ENCODE measurements around the gene BCAR3. TPM values are rescaled to one million over a fixed set of nuclear protein-coding genes. Genes with fewer than 3 reads are reported as not detected.

The BCAR3 gene
- total RNA-seq, 2 donors from 2014 or later = 32.7 to 48.7 TPM

DNA sequence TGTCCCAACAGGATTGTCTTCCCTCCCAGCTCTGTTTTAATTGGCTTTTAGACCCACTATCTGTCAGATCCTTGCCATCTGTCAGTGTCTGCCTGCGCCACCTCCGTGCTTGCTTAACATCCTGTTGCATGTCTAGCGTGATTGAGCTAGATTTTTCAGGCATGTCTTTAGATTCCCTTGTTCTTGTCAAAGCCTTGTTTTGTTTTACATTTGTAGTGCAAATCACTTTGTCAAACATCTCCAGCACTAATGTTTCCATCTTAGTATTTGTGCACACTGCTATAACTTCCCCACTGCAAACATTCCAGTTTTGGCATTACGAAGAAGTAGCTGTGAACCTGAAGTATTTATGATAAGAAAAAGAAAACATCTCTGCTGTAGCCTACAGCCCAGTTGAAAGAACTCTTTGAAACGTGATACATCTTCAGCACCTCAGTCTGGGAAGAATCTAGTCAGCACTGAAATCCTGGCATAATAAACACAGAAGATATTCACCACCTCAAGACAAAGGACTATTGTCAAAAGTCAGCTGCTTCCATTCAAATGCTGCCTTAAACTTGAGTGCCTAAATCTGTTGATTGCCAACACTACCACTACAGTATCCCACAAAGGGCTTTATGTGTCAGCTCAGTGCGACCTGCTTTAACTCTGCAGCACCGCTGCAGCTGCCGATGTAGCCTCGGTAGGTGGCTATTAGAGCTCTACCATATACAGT, 128.7 kb downstream of the BCAR3 start:
- Histone ChIP-seq H3K4me1 (ENCODE audit: control insufficient read depth, insufficient read depth, low read length) (peaks cover 15% of the 10 kb centered on the region), H3K27me3 (ENCODE audit: control insufficient read depth, insufficient read depth, low read length, poor library complexity, severe bottlenecking) (no peaks in the 10 kb centered on the region), H3K9me3 (ENCODE audit: control insufficient read depth, low read length) (no peaks in the 10 kb centered on the region), H3K27ac (ENCODE audit: low read depth, low read length) (peak overlapping the region; percentile 81), H3K4me3 (ENCODE audit: low read length) (no peak overlapping the region), H3K36me3 (ENCODE audit: control insufficient read depth, insufficient read depth, low read length) (peaks cover 84% of the 10 kb centered on the region), H3K9ac (ENCODE audit: extremely low read depth, low read length, poor library complexity, severe bottlenecking) (no peak overlapping the region)
- Mint-ChIP-seq H3K27me3 (ENCODE audit: insufficient read depth) (no peaks in the 10 kb centered on the region), H3K4me3 (no peak overlapping the region), H3K9me3 (no peaks in the 10 kb centered on the region), H3K27ac (no peak overlapping the region), H3K36me3 (ENCODE audit: low read depth) (peaks cover 61% of the 10 kb centered on the region), H3K4me1 (peaks cover 39% of the 10 kb centered on the region)
- DNase-seq = no peak
- 76 to 79% methylated on average over 5 to 9 of the region's 9 CpGs for WGBS, 2 experiments (ENCODE audit: insufficient coverage in 1 of 2, insufficient read length in 1 of 2)
- no peak for TF ChIP-seq CTCF (conservative IDR thresholded peaks at IDR 0.05)

DNA sequence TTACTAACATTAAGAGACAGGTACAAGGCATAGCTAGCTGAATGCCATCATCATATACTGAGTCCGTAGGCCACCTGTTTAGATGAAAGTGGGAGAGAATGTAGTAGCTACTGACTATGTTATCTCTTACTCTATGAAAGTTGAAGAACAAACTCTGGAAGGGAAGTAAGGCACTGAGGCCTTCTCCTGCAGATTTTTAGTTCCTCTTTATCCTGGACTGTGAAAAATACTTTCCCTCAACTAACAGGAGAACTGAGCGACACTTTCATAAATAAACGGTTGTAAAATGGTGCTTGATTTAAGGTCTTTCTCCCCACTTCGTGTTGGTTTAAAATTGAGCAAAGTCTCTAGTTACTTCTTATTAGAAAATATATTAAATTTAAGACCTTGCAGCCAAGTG, 131.8 kb downstream of the BCAR3 start:
- Histone ChIP-seq H3K4me3 (ENCODE audit: low read length) (no peak overlapping the region), H3K9me3 (ENCODE audit: control insufficient read depth, low read length) (no peaks in the 10 kb centered on the region), H3K9ac (ENCODE audit: extremely low read depth, low read length, poor library complexity, severe bottlenecking) (no peak overlapping the region), H3K27ac (ENCODE audit: low read depth, low read length) (no peak overlapping the region), H3K4me1 (ENCODE audit: control insufficient read depth, insufficient read depth, low read length) (peaks cover 15% of the 10 kb centered on the region), H3K36me3 (ENCODE audit: control insufficient read depth, insufficient read depth, low read length) (peaks cover 99% of the 10 kb centered on the region), H3K27me3 (ENCODE audit: control insufficient read depth, insufficient read depth, low read length, poor library complexity, severe bottlenecking) (no peaks in the 10 kb centered on the region)
- Mint-ChIP-seq H3K9me3 (no peaks in the 10 kb centered on the region), H3K4me1 (peaks cover 33% of the 10 kb centered on the region), H3K27ac (no peak overlapping the region), H3K4me3 (no peak overlapping the region), H3K36me3 (ENCODE audit: low read depth) (peaks cover 72% of the 10 kb centered on the region), H3K27me3 (ENCODE audit: insufficient read depth) (no peaks in the 10 kb centered on the region)
- no peak for TF ChIP-seq CTCF (conservative IDR thresholded peaks at IDR 0.05)
- DNase-seq = no peak
- 88% methylated on average over 4 of the region's 4 CpGs; no CpG with 5 or more reads in 1 of the 2 experiments for WGBS, 2 experiments (ENCODE audit: insufficient coverage in 1 of 2, insufficient read length in 1 of 2)

DNA sequence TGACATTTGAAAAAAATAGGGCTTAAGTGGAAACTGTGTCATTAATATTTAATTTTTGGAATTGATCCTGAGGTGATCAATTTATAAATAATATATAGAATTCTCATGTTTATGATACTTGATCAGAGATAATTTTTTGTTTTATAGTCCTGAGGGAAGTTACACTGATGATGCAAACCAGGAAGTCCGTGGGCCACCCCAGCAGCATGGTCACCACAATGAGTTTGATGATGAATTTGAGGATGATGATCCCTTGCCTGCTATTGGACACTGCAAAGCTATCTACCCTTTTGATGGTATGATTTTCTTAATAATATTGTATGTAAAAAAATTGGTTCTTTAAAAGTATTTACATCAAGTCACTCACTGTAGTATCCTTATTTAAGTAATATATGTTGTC, 132.5 kb downstream of the BCAR3 start:
- 83 to 95% methylated on average over 1 of the region's 1 CpG for WGBS, 2 experiments (ENCODE audit: insufficient coverage in 1 of 2, insufficient read length in 1 of 2)
- Mint-ChIP-seq H3K27me3 (ENCODE audit: insufficient read depth) (no peaks in the 10 kb centered on the region), H3K36me3 (ENCODE audit: low read depth) (peaks cover 71% of the 10 kb centered on the region), H3K4me1 (peaks cover 28% of the 10 kb centered on the region), H3K27ac (no peak overlapping the region), H3K9me3 (no peaks in the 10 kb centered on the region), H3K4me3 (no peak overlapping the region)
- Histone ChIP-seq H3K9me3 (ENCODE audit: control insufficient read depth, low read length) (no peaks in the 10 kb centered on the region), H3K27ac (ENCODE audit: low read depth, low read length) (no peak overlapping the region), H3K36me3 (ENCODE audit: control insufficient read depth, insufficient read depth, low read length) (peaks cover 99% of the 10 kb centered on the region), H3K9ac (ENCODE audit: extremely low read depth, low read length, poor library complexity, severe bottlenecking) (no peak overlapping the region), H3K4me1 (ENCODE audit: control insufficient read depth, insufficient read depth, low read length) (peaks cover 15% of the 10 kb centered on the region), H3K4me3 (ENCODE audit: low read length) (no peak overlapping the region), H3K27me3 (ENCODE audit: control insufficient read depth, insufficient read depth, low read length, poor library complexity, severe bottlenecking) (no peaks in the 10 kb centered on the region)
- DNase-seq = no peak
- no peak for TF ChIP-seq CTCF (conservative IDR thresholded peaks at IDR 0.05)
